ENCODE data around the gene PRR32. TPM values are rescaled to one million over a fixed set of nuclear protein-coding genes. Genes with fewer than 3 reads are reported as not detected.
"Not testable (repeated sequence)": the region's sequence is repeated elsewhere in the genome, so short reads cannot be mapped to it uniquely, and the experiment has no call there.

PRR32 gene
- 206 TPM for polyA plus RNA-seq (ENCODE audit: insufficient read length)

GRCh38 chrX:126819429-126819828 is at the start of gene PRR32:
TSS of gene PRR32 (plus strand) at chrX:126819729. CDS start at chrX:126819844, 115 bp downstream.
- no peak for DNase-seq (ENCODE audit: low read depth)

GRCh38 chrX:126770179-126770578 is 49.4 kb upstream of the PRR32 start:
- no peak for DNase-seq (ENCODE audit: low read depth)

- DNase-seq (ENCODE audit: low read depth): no peak
Observed at GRCh38 chrX:126785539-126785938, 34.0 kb upstream of the PRR32 start.

GRCh38 chrX:126799059-126799458 is 20.5 kb upstream of the PRR32 start:
- DNase-seq (ENCODE audit: low read depth): no peak

GRCh38 chrX:126806784-126807183 is 12.7 kb upstream of the PRR32 start:
- DNase-seq (ENCODE audit: low read depth): not testable (repeated sequence)

GRCh38 chrX:126815806-126816205 is 3.7 kb upstream of the PRR32 start:
- no peak for DNase-seq (ENCODE audit: low read depth)

GRCh38 chrX:126820700-126821420 is 1.3 kb downstream of the PRR32 start:
- no peak for DNase-seq (ENCODE audit: low read depth)

- no peak for DNase-seq (ENCODE audit: low read depth)
Observed at GRCh38 chrX:126824338-126825007, 4.9 kb downstream of the PRR32 start.

- DNase-seq (ENCODE audit: low read depth): no peak
Observed at GRCh38 chrX:126825566-126826193, 6.2 kb downstream of the PRR32 start.

GRCh38 chrX:126836186-126836585 is 16.7 kb downstream of the PRR32 start:
- no peak for DNase-seq (ENCODE audit: low read depth)

GRCh38 chrX:126847143-126847542 is 27.6 kb downstream of the PRR32 start:
- no peak for DNase-seq (ENCODE audit: low read depth)

GRCh38 chrX:126855839-126856524 is 36.5 kb downstream of the PRR32 start:
- no peak for DNase-seq (ENCODE audit: low read depth)

Measured in forelimb muscle (tissue), 1 donor.